HUES48 (cell line): ENCODE measurements around the gene RBPJ.
A peak's percentile ranks its signal among the peaks of the same experiment; 100 is the strongest.

ENCODE experiments used
- H3K27ac ChIP-seq: one replicate; pipeline ENCODE4 v1.7.0; 2013; ENCODE audit warnings: low read depth, low read length, inconsistent platforms
- H3K27me3 ChIP-seq: 2 replicates; pipeline ENCODE4 v1.6.1; 2013; ENCODE audit warnings: mild to moderate bottlenecking, low read length; ENCODE audit not compliant: control insufficient read depth, insufficient read depth
- H3K36me3 ChIP-seq: 2 replicates; pipeline ENCODE4 v1.6.1; 2013; ENCODE audit warnings: low read length; ENCODE audit not compliant: control insufficient read depth, insufficient read depth
- H3K4me1 ChIP-seq: 2 replicates; pipeline ENCODE4 v1.6.1; 2013; ENCODE audit warnings: mild to moderate bottlenecking, low read length; ENCODE audit not compliant: control insufficient read depth, insufficient read depth
- H3K4me3 ChIP-seq: 2 replicates; pipeline ENCODE4 v1.5.1; 2013; ENCODE audit warnings: mild to moderate bottlenecking, low read depth, low read length
- H3K9ac ChIP-seq: 2 replicates; pipeline ENCODE4 v1.6.1; 2013; ENCODE audit warnings: mild to moderate bottlenecking, low read depth, low read length, moderate library complexity
- H3K9me3 ChIP-seq: 2 replicates; pipeline ENCODE4 v1.6.1; 2013; ENCODE audit warnings: low read length; ENCODE audit not compliant: control insufficient read depth, insufficient read depth

Gene RBPJ

DNA sequence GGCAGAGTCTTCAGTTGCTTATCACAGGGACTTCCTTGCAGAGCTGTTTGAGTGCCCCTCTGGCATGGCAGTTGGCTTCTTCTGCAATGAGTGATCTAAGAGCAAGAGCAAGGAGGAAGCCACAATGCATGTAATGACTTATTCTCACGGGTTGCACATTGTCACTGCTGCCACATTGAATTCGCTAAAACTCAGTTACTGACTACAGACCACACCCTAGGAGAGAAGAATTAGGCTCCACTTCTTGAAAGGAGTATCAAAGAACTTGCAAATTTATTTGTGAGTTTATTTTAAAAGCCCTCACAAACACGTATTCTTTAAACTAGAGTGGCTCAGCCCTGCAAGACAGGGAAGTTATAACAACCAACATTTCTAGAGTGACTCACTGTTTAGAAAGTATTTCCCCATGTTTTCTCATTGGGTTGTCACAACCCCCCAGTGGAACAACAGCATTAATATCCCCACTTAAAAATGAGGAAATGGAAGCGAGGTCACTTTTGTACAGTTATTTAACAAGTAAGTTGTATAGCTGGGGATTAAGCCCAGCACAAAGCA lies 32.4 kb upstream of the RBPJ start:
- Histone ChIP-seq H3K4me1 (peaks cover 8% of the 10 kb centered on the region; the same call in 1 of the 2 replicates), H3K36me3 (no peaks in the 10 kb centered on the region), H3K4me3 (no peak overlapping the region), H3K27me3 (no peaks in the 10 kb centered on the region), H3K9ac (no peak overlapping the region), H3K27ac (no peak overlapping the region), H3K9me3 (no peaks in the 10 kb centered on the region)

DNA sequence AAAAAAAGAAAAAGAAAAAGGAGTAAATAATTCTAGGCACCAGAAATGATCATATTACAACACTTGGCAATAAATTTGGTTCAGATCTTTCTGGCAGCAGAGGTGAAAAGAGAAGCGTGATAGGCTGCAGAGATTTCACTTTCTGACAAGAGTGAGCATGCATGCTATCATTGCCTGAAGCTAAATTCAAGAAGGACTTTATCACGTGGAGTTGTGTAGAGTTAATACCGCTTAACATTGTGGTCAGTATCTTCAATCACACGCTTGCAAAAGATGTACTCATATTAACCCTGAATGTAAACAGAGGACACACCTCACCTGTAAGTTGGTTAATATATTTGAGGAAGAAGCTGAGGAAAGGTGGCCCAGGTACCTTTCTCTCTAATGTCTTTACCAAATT lies 31.4 kb upstream of the RBPJ start:
- Histone ChIP-seq H3K9ac (no peak overlapping the region), H3K4me1 (peaks cover 8% of the 10 kb centered on the region; the same call in 1 of the 2 replicates), H3K27ac (no peak overlapping the region), H3K27me3 (no peaks in the 10 kb centered on the region), H3K9me3 (no peaks in the 10 kb centered on the region), H3K36me3 (no peaks in the 10 kb centered on the region), H3K4me3 (no peak overlapping the region)

DNA sequence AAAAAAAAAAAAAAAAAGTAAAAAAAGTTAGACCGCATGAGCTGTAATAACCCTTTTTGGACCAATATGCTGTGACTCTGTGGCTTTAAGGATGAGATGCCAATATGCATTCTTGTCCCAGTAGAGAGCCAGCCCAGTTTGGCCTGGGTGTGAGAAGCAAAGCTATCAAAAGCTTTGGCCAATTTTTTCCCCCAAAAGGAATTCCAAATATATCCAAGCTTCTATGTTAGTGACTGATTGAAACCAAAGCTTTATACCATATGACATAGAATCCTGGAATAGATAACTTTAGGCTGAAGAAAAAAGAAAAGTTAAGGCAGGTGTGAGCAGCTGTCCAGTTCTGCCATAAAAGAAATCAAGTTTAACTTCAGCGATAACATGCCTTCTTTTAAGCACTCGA lies 30.5 kb upstream of the RBPJ start:
- Histone ChIP-seq H3K27me3 (no peaks in the 10 kb centered on the region), H3K27ac (no peak overlapping the region), H3K9ac (no peak overlapping the region), H3K9me3 (no peaks in the 10 kb centered on the region), H3K36me3 (no peaks in the 10 kb centered on the region), H3K4me3 (no peak overlapping the region), H3K4me1 (peaks cover 8% of the 10 kb centered on the region; the same call in 1 of the 2 replicates)

DNA sequence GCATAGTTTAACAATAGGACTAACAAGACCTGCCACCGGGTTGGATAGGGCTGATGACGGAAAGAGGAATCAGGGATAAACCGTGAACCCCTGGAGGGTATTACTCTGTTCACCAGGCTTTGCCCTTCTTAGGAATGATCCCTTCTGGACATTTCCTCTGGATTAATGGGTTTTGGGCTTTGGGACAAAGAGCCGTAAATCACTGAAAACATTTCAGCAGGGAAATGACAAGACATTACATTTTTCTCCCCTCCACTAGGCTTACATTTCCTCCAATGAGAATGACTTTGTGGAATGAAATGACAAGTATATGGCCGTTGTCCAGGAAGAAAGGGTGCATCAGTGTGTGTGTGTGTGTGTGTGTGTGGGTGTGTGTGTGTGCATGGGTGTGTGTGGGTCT lies 25.9 kb upstream of the RBPJ start:
- Histone ChIP-seq H3K9ac (no peak overlapping the region), H3K4me3 (no peak overlapping the region), H3K9me3 (no peaks in the 10 kb centered on the region)

DNA sequence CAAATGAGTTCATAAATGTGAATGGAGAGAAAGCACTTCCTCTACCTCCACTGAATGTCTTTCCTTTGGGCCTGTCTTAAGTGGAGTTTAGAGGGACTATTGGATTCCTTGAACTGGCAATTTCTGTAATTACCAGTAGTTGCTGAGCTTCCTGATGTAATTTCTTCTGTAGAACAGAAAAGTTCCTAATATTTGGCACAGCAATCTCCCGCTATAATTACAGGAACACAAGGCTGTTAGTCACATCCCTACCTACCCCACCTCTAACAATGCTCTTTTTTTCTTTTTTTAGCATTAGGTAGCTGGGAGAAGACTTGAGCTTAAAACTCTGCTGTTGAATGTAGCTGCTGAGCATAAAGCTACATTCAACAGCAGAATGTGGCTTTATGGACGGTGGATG lies 24.8 kb upstream of the RBPJ start:
- Histone ChIP-seq H3K9me3 (no peaks in the 10 kb centered on the region), H3K9ac (no peak overlapping the region), H3K4me3 (no peak overlapping the region), H3K27ac (no peak overlapping the region), H3K4me1 (peaks cover 47% of the 10 kb centered on the region), H3K36me3 (no peaks in the 10 kb centered on the region), H3K27me3 (no peaks in the 10 kb centered on the region)

More for the DNA sequence above, 25.9 kb upstream of the RBPJ start:
- no peaks in the 10 kb centered on the region for H3K27me3 ChIP-seq
- H3K4me1 ChIP-seq, result peaks cover 36% of the 10 kb centered on the region
- no peak overlapping the region for H3K27ac ChIP-seq
- H3K36me3 ChIP-seq, result no peaks in the 10 kb centered on the region

DNA sequence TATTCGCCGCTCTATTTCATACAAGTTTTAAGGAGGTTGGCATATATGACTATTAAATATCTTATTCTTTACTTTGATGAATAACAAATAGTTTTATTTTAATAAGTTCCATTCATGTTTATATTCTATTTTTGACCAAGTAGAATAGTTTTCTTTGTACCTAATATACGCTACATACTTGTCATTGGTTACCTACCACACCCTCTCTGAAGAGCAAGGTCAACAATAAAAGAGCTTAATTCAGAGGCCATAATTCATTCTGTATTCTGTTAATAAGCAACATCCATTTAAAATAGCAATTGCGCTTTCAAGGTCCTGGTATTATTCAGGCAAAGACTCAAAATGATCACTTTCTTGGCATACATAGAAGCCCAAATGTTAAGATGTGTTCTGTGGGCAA lies 24.3 kb upstream of the RBPJ start:
- Histone ChIP-seq H3K9ac (no peak overlapping the region), H3K36me3 (no peaks in the 10 kb centered on the region), H3K4me3 (no peak overlapping the region), H3K27me3 (no peaks in the 10 kb centered on the region), H3K27ac (no peak overlapping the region), H3K4me1 (peaks cover 48% of the 10 kb centered on the region), H3K9me3 (no peaks in the 10 kb centered on the region)

DNA sequence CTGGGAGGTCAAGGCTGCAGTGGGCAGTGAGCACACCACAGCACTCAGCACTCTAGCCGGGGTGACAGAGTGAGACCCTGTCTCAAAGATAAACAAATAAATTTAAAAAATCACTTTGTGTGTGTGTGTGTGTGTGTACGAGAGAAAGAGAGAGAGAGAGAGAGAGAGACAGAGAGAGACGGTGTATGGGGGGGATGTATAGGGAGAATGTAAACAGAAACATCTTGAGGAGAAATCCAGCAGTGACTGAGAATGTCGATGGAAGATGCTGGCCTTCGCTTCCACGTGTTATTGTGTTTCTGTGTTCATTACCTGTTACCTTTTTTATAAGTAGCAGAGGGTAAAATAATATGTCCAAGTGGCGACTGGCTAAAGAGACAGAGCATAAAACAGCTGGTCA lies 23.6 kb upstream of the RBPJ start:
- no peak overlapping the region; the same call in 1 of the 2 replicates for H3K9ac ChIP-seq
- H3K27me3 ChIP-seq, result no peaks in the 10 kb centered on the region
- H3K4me1 ChIP-seq, result peaks cover 48% of the 10 kb centered on the region
- peak overlapping the region; percentile 81 for H3K27ac ChIP-seq
- H3K9me3 ChIP-seq, result no peaks in the 10 kb centered on the region
- no peaks in the 10 kb centered on the region for H3K36me3 ChIP-seq
- H3K4me3 ChIP-seq, result no peak overlapping the region

DNA sequence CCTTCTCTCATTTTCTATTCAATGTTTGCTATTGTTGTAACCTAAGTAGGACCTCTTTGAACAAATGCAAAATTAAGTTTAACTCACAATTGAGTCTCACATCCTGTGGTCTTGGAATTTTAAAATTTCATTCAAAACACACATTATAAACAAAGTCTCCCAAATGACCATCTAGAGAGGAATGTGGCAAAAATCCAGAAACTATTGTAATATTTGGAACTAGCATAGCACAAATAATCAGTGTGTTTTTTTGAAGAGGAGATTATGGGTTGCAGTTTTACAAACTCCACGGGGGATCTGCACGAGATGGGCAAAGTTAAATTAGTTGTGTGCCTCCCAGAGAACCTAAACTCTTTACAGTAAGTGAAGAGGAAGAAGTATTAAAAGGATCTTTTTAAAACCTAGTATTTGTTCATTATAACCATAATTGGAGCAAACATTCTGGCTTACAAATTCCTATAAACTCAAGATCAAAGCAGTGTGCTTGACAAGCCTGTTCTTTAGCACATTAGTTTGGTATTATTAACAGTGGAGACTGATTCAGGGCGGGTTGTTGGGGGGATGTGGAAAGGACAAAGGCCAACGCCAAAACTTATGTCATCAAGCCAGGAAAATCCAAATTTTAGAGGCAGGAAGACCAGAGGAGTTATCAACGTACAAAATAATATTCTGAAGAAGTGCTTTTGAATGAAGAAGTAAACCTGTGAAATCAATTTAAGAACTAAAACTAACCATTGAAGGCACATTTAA lies 22.4 kb upstream of the RBPJ start:
- H3K4me1 ChIP-seq, result peaks cover 48% of the 10 kb centered on the region
- peak overlapping the region; percentile 25; the same call in 1 of the 2 replicates for H3K4me3 ChIP-seq
- H3K9me3 ChIP-seq, result no peaks in the 10 kb centered on the region
- H3K9ac ChIP-seq, result peak overlapping the region; percentile 61
- H3K36me3 ChIP-seq, result no peaks in the 10 kb centered on the region
- no peaks in the 10 kb centered on the region for H3K27me3 ChIP-seq
- H3K27ac ChIP-seq, result peak overlapping the region; percentile 81

DNA sequence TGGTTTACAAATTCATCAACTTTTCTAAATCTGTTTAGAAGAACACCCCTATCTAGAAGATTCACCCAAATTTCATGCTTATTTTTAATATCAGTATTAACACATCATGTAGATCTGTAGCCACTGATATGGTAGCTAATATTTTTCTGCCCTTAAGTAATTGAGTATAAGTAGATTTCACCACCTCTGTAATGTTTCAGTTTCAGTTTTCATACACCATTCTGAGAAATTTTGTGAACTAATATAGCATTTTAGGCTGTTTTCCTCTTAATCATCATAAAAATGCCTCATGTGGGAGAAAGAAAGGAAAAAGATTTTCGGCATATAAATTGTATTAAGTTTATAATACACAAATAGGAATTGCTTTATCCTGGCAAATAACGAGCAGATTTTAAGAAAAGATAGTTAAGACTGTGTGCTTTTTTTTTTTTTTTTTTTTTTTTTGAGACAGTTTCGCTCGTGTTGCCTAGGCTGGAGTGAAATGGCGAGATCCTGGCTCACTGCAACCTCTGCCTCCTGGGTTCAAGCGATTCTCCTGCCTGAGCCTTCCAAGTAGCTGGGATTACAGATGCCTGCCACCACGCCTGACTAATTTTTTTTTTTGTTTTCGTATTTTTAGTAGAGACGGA lies 21.4 kb upstream of the RBPJ start:
- Histone ChIP-seq H3K9ac (peak overlapping the region; percentile 61; the same call in 1 of the 2 replicates), H3K27me3 (no peaks in the 10 kb centered on the region), H3K4me3 (no peak overlapping the region), H3K27ac (peak overlapping the region; percentile 81), H3K4me1 (peaks cover 48% of the 10 kb centered on the region), H3K9me3 (no peaks in the 10 kb centered on the region), H3K36me3 (no peaks in the 10 kb centered on the region)

DNA sequence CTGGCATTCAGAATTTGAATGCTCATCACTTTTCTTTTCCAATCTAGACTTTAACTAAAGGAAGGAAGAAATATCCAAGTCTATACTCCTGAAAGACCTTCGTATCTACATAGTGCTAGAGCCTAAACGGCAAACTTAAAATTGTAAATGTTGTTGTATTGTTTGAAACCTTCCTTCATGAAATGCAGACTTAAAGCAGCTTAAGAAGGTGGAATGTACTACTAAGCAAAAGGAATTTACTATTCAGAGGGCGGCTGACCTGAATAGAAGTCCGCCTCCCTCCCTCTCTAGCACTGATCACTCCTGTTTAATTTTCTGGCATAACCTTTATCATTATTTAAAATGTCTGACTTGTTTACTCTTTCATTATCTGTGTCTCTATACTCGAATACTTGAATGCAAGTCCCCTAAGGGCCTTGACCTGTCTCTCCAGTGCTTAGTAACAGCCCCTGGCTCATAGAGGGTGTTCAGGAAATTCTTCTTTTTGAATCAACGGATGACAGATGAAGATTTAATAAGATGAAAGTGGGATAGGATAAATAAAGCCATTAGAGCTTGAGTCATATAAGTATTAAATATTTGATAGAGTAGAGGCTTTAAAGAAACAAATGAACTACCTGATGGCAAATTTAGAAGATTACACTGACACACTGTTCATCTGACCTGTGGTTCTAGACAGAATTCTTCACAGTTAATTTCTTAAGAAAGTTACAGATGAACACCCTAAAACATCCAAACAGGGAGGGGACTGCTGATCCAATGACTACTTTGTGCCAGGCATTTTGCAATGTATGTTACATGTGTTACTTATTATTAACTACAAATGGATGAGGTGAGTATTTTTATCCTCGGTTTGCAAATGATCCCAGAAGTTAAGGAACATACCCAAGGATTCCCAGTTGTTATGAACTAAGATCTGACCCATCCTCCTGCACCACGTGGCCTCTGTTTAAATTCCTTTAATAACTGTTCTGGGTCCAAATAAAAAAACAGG lies 20.2 kb upstream of the RBPJ start:
- H3K27me3 ChIP-seq, result no peaks in the 10 kb centered on the region
- H3K4me1 ChIP-seq, result peaks cover 48% of the 10 kb centered on the region
- H3K27ac ChIP-seq, result peak overlapping the region; percentile 73
- peak overlapping the region; percentile 61; the same call in 1 of the 2 replicates for H3K9ac ChIP-seq
- H3K9me3 ChIP-seq, result no peaks in the 10 kb centered on the region
- no peak overlapping the region for H3K4me3 ChIP-seq
- H3K36me3 ChIP-seq, result no peaks in the 10 kb centered on the region
